Activated B cell treated with CpG ODN at 0.5 μM for 24 hours (primary cell): ENCODE data around the gene MEA1. TPM values are rescaled to one million over a fixed set of nuclear protein-coding genes. Genes with fewer than 3 reads are reported as not detected.
"Not testable (repeated sequence)": the region's sequence is repeated elsewhere in the genome, so short reads cannot be mapped to it uniquely, and the experiment has no call there.

ENCODE experiments used
- ATAC-seq: fragments of 200-7000 bp; cut with Tn5 transposase; one replicate; pipeline ENCODE4 v1.10.0; 2021; ENCODE audit warnings: low read depth, mild to moderate bottlenecking, moderate library complexity
- CTCF ChIA-PET: fragments of 350-600 bp; sonication (Branson Sonifier 250); formaldehyde crosslinking; loops from one replicate; lab custom pipeline; 2021; ENCODE audit warnings: antibody characterized with exemption; lab: Charles Lee
- POLR2A ChIA-PET: fragments of 350-600 bp; sonication (Branson Sonifier 250); formaldehyde crosslinking; loops from one replicate; lab custom pipeline; 2021; ENCODE audit warnings: antibody characterized with exemption; lab: Charles Lee
- DNase-seq: peaks from one replicate; pipeline ENCODE4 v3.0.0; 2022
- H3K27ac Mint-ChIP-seq: one replicate; pipeline ENCODE4 v1.8.0; 2020; ENCODE audit warnings: mixed read lengths
- H3K27me3 Mint-ChIP-seq: one replicate; pipeline ENCODE4 v1.8.0; 2021; ENCODE audit warnings: mixed read lengths
- H3K36me3 Mint-ChIP-seq: one replicate; pipeline ENCODE4 v1.8.0; 2021; ENCODE audit warnings: low read depth, mixed read lengths
- H3K4me1 Mint-ChIP-seq: one replicate; pipeline ENCODE4 v1.8.0; 2021; ENCODE audit warnings: mixed read lengths
- H3K4me3 Mint-ChIP-seq: one replicate; pipeline ENCODE4 v1.8.0; 2020; ENCODE audit warnings: mild to moderate bottlenecking, mixed read lengths
- H3K9me3 Mint-ChIP-seq: one replicate; pipeline ENCODE4 v1.8.0; 2020; ENCODE audit warnings: mixed read lengths
- intact Hi-C: fragments of 100-400 bp; cut with micrococcal nuclease; formaldehyde crosslinking; loops from one replicate; pipeline ENCODE4 v1.15.1; 2024
- total RNA-seq: library from RNA; stranded (reverse); gene quantifications from 2 replicates; pipeline ENCODE4 v1.2.3, GENCODE V29; 2022
- TF ChIP-seq, protein P1 (sequence below): fragments of 200-600 bp; IDR thresholded peaks from one replicate; pipeline ENCODE4 v1.8.0; 2022; ENCODE audit warnings: antibody characterized with exemption, mild to moderate bottlenecking

Gene MEA1
- total RNA-seq, 1 donor from 2014 or later, result 44.4 TPM

DNA sequence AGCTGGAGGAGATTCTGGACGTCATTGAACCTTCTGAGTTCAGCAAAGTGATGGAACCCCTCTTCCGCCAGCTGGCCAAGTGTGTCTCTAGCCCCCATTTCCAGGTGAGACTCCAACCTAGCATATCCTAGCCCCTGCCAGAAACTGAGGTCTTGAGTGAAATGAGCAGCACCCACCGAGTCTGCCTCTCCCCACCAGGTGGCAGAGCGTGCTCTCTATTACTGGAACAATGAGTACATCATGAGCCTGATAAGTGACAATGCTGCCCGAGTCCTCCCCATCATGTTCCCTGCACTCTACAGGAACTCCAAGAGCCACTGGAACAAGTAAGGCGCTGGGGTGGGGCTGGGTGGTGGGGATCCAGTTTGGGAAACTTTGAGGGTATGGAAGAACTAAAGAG, 4.6 kb downstream of the MEA1 start:
- H3K36me3 Mint-ChIP-seq, result peaks cover 75% of the 10 kb centered on the region
- H3K27ac Mint-ChIP-seq, result peak overlapping the region; percentile 12
- ATAC-seq (no peak), DNase-seq (no peak)
- intact Hi-C loops, result loop anchor here (1.0 kb wide), 1 partner anchor 134 kb away; no protein-coding TSS in a partner anchor
- no peak overlapping the region for H3K4me3 Mint-ChIP-seq
- CTCF ChIA-PET, result interaction anchor here (1.2 to 2.3 kb wide), 2 partner anchors 25 to 134 kb away, joined by 3 to 12 read pairs; no protein-coding TSS in a partner anchor
- H3K9me3 Mint-ChIP-seq, result no peaks in the 10 kb centered on the region
- TF ChIP-seq, protein P1, sequence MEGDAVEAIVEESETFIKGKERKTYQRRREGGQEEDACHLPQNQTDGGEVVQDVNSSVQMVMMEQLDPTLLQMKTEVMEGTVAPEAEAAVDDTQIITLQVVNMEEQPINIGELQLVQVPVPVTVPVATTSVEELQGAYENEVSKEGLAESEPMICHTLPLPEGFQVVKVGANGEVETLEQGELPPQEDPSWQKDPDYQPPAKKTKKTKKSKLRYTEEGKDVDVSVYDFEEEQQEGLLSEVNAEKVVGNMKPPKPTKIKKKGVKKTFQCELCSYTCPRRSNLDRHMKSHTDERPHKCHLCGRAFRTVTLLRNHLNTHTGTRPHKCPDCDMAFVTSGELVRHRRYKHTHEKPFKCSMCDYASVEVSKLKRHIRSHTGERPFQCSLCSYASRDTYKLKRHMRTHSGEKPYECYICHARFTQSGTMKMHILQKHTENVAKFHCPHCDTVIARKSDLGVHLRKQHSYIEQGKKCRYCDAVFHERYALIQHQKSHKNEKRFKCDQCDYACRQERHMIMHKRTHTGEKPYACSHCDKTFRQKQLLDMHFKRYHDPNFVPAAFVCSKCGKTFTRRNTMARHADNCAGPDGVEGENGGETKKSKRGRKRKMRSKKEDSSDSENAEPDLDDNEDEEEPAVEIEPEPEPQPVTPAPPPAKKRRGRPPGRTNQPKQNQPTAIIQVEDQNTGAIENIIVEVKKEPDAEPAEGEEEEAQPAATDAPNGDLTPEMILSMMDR, result no peak
- POLR2A ChIA-PET, result interaction anchor here (2.1 kb wide), 1 partner anchor 79 kb away, joined by 6 read pairs; the partner anchor contains the start of gene CNPY3
- H3K4me1 Mint-ChIP-seq, result peaks cover 33% of the 10 kb centered on the region
- H3K27me3 Mint-ChIP-seq, result no peaks in the 10 kb centered on the region

DNA sequence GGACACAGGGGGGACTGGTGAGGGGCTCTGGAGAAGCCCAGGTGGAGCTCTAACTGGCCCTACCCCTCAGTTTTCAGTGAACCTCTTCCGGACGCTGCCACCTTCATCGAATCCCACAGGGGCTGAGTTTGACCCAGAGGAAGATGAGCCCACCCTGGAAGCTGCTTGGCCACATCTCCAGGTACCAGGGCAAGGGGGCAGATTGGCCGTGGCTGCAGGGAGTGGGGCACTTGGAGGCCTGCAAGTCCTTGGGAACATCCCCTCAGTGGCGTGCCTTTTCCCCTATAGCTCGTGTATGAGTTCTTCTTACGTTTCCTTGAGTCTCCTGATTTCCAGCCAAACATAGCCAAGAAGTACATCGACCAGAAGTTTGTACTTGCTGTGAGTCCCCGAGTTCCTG, 6.6 kb downstream of the MEA1 start:
- H3K36me3 Mint-ChIP-seq, result peaks cover 59% of the 10 kb centered on the region
- no peaks in the 10 kb centered on the region for H3K27me3 Mint-ChIP-seq
- ChIA-PET CTCF (interaction anchor here (1.2 kb wide), 1 partner anchor 136 kb away, joined by 6 read pairs; no protein-coding TSS in a partner anchor), POLR2A (interaction anchor here (1.3 kb wide), 1 partner anchor 77 kb away, joined by 3 read pairs; the partner anchor contains the start of gene CNPY3)
- no peaks in the 10 kb centered on the region for H3K9me3 Mint-ChIP-seq
- no peak overlapping the region for H3K4me3 Mint-ChIP-seq
- intact Hi-C loops, result no loop called here
- DNase-seq (no peak), ATAC-seq (no peak)
- peaks cover 13% of the 10 kb centered on the region for H3K4me1 Mint-ChIP-seq
- TF ChIP-seq, protein P1, result no peak
- no peak overlapping the region for H3K27ac Mint-ChIP-seq

DNA sequence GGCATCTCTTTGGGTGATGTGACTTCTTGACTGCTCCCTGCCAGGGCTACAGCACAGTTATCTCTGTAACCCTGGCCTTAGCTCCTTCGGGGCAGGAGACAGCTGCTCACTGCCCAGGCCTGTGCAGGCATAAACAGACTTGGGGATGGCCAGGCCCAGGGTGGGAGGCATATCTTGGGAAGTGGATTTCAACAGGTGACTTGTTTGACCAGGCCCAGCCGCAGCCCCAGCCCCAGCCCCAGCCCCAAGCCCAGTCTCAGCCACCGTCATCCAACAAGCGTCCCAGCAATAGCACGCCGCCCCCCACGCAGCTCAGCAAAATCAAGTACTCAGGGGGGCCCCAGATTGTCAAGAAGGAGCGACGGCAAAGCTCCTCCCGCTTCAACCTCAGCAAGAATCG, 7.5 kb downstream of the MEA1 start:
- peaks cover 9% of the 10 kb centered on the region for H3K4me1 Mint-ChIP-seq
- ChIA-PET CTCF (no interaction called here), POLR2A (interaction anchor here (1.3 kb wide), 1 partner anchor 76 kb away, joined by 3 read pairs; the partner anchor contains the start of gene CNPY3)
- no peaks in the 10 kb centered on the region for H3K27me3 Mint-ChIP-seq
- DNase-seq, result no peak
- no peak overlapping the region for H3K4me3 Mint-ChIP-seq
- TF ChIP-seq, protein P1, result no peak
- no peaks in the 10 kb centered on the region for H3K9me3 Mint-ChIP-seq
- ATAC-seq, result no peak
- no peak overlapping the region for H3K27ac Mint-ChIP-seq
- intact Hi-C loops, result no loop called here
- H3K36me3 Mint-ChIP-seq, result peaks cover 50% of the 10 kb centered on the region

DNA sequence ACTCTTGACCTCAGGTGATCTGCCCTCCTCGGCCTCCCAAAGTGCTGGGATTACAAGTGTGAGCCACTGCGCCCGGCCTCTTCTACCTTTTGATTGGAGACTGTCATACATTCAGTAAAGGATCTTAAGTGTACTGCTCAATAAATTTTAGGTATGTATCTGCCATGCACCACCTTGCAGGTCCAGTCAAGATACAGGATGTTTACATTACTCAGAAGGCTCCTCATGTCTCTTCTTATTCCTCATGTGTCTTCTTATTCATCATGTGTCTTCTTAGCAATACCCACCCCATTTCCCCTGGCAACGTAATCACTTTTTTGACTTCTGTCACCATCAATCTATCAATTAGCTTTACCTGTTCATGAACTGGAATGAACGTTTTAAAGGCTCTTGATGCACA, 7.9 kb downstream of the MEA1 start:
- H3K27me3 Mint-ChIP-seq, result no peaks in the 10 kb centered on the region
- ChIA-PET CTCF (no interaction called here), POLR2A (interaction anchor here (0.7 to 1.3 kb wide), 2 partner anchors 22 to 76 kb away, joined by 3 to 4 read pairs; partner anchors contain the start of gene CNPY3)
- TF ChIP-seq, protein P1, result no peak
- no peak for ATAC-seq
- no peak for DNase-seq
- intact Hi-C loops, result no loop called here
- no peak overlapping the region for H3K27ac Mint-ChIP-seq
- H3K36me3 Mint-ChIP-seq, result peaks cover 47% of the 10 kb centered on the region
- no peak overlapping the region for H3K4me3 Mint-ChIP-seq
- peaks cover 9% of the 10 kb centered on the region for H3K4me1 Mint-ChIP-seq
- H3K9me3 Mint-ChIP-seq, result no peaks in the 10 kb centered on the region

DNA sequence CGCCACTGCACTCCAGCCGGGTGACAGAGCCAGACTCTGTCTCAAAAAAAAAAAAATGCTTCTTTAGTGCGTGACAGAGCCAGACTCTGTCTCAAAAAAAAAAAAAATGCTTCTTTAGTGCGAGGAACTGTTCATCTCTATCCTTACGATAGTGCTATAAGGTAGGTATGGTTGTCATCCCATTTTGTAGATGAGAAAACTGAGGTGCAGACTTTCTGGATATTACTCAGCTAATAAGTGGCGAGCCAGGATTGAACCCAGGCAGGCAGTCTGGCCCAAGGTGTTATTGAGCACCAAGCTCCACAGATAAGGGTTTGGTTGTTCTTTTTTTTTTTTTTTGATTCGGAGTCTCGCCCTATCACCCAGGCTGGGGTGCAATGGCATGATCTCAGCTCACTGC, 11.9 kb downstream of the MEA1 start:
- H3K27me3 Mint-ChIP-seq, result no peaks in the 10 kb centered on the region
- no peak for ATAC-seq
- no peak for DNase-seq
- no peaks in the 10 kb centered on the region for H3K9me3 Mint-ChIP-seq
- H3K4me3 Mint-ChIP-seq, result no peak overlapping the region
- intact Hi-C loops, result no loop called here
- ChIA-PET CTCF (interaction anchor here (0.7 kb wide), 1 partner anchor 23 kb away, joined by 7 read pairs; no protein-coding TSS in a partner anchor), POLR2A (no interaction called here)
- H3K36me3 Mint-ChIP-seq, result peaks cover 12% of the 10 kb centered on the region
- H3K27ac Mint-ChIP-seq, result no peak overlapping the region
- H3K4me1 Mint-ChIP-seq, result no peaks in the 10 kb centered on the region
- TF ChIP-seq, protein P1, result no peak

DNA sequence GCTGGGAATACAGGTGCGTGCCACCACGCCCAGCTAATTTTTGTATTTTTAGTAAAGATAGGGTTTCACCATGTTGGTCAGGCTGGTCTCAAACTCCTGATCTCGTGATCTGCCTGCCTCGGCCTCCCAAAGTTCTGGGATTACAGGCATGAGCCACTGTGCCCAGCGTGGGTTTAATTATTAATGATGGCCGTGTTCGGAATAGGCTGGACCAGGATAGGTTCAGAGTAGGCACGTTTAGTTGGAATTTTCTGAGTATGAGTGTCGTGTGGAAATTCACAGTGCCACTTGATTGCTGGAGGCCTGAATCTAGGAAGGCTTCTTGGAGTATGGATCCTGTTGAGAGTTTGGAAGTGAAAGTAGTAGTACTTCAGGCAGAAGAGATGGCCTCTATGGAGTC, 15.5 kb downstream of the MEA1 start:
- H3K27ac Mint-ChIP-seq, H3K27me3 Mint-ChIP-seq, H3K4me1 Mint-ChIP-seq, DNase-seq, H3K9me3 Mint-ChIP-seq, intact Hi-C loops, ATAC-seq, POLR2A ChIA-PET, H3K4me3 Mint-ChIP-seq, H3K36me3 Mint-ChIP-seq, CTCF ChIA-PET: not testable (repeated sequence)
